GM12891 (cell line): ENCODE measurements around the gene ADTRP. TPM values are rescaled to one million over a fixed set of nuclear protein-coding genes. Genes with fewer than 3 reads are reported as not detected.

Experiments
- DNase-seq: peaks from one replicate; pipeline ENCODE4 v3.0.0; 2011; ENCODE audit warnings: low spot score; ENCODE audit not compliant: insufficient read length
- FAIRE-seq: peaks from 2 replicates; lab custom pipeline; 2011; peaks lifted over from hg19 to GRCh38; lab: Jason Lieb, UNC
- PAX5 ChIP-seq: IDR thresholded peaks from 2 replicates; pipeline ENCODE4 v1.6.1; 2011; ENCODE audit warnings: low read length, moderate library complexity, mild to moderate bottlenecking; ENCODE audit not compliant: insufficient read depth, severe bottlenecking
- POLR2A ChIP-seq: IDR thresholded peaks from 2 replicates; pipeline ENCODE4 v1.6.1; 2011; ENCODE audit warnings: low read depth, low read length, control low read depth
- POLR2AphosphoS5 ChIP-seq: IDR thresholded peaks from 2 replicates; pipeline ENCODE4 v1.6.1; 2011; ENCODE audit warnings: low read depth, low read length, control low read depth
- POU2F2 ChIP-seq: IDR thresholded peaks from 2 replicates; pipeline ENCODE4 v1.6.1; 2011; ENCODE audit warnings: low read depth, mild to moderate bottlenecking, control low read depth, low read length, moderate library complexity
- SPI1 ChIP-seq: IDR thresholded peaks from 2 replicates; pipeline ENCODE4 v1.6.1; 2011; ENCODE audit warnings: low read depth, low read length, control low read depth
- TAF1 ChIP-seq: IDR thresholded peaks from 2 replicates; pipeline ENCODE4 v1.6.1; 2011; ENCODE audit warnings: low read depth, low read length, control low read depth
- polyA plus RNA-seq: library from polyadenylated mRNA; unstranded; fragments of >200 nt; gene quantifications from one replicate; pipeline ENCODE4 v1.2.1, GENCODE V29; 2012; ENCODE audit warnings: low read depth, missing spikeins, inconsistent platforms; ENCODE audit not compliant: missing spikeins

ADTRP gene, protein sequence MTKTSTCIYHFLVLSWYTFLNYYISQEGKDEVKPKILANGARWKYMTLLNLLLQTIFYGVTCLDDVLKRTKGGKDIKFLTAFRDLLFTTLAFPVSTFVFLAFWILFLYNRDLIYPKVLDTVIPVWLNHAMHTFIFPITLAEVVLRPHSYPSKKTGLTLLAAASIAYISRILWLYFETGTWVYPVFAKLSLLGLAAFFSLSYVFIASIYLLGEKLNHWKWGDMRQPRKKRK
- 5.0 TPM for polyA plus RNA-seq

GRCh38 chr6:11778648-11779328, at the start of gene ADTRP:
Gene ADTRP (minus strand): TSS chr6:11778803. CDS start chr6:11778759, 44 bp downstream.
- DNase-seq (no peak), FAIRE-seq (no peak)
- no peak for TF ChIP-seq TAF1
- TF ChIP-seq POLR2A: no peak
- no peak for TF ChIP-seq POU2F2
- no peak for TF ChIP-seq POLR2AphosphoS5
- TF ChIP-seq SPI1: no peak
- no peak for TF ChIP-seq PAX5

- TF ChIP-seq POLR2A (no peak), PAX5 (no peak), SPI1 (no peak), POU2F2 (no peak), POLR2AphosphoS5 (no peak), TAF1 (no peak)
- no peak for DNase-seq
- no peak for FAIRE-seq
Measured at GRCh38 chr6:11826779-11827178, 48.2 kb upstream of the ADTRP start.

DNA sequence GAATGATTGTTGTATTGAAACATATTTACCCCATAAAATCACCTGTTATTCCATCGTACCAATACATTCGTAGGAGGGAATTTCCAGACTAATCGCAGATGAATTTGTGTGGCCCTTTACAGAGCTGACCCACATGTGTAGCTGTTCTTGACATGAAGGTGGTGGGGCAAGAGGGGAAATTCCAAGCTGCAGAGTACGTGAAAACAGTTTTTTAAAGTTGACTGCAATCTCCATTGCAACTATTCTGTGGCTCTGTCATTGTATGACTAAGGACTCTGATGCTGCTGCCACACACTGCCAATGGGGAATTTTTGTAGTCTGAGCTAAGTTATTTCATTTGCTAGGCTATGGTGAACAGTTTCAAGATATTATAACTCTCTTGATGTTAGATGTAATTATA, 46.4 kb upstream of the ADTRP start:
- DNase-seq (no peak), FAIRE-seq (peak; percentile 81)
- 0 out of 2 replicates have a peak, but pooled peaks have one; percentile 44 for TF ChIP-seq POU2F2
- TF ChIP-seq TAF1: no peak; the same call in 1 of the 2 replicates
- TF ChIP-seq POLR2AphosphoS5: 0 out of 2 replicates have a peak, but pooled peaks have one; percentile 2
- 0 out of 2 replicates have a peak, but pooled peaks have one; percentile 15 for TF ChIP-seq POLR2A

DNA sequence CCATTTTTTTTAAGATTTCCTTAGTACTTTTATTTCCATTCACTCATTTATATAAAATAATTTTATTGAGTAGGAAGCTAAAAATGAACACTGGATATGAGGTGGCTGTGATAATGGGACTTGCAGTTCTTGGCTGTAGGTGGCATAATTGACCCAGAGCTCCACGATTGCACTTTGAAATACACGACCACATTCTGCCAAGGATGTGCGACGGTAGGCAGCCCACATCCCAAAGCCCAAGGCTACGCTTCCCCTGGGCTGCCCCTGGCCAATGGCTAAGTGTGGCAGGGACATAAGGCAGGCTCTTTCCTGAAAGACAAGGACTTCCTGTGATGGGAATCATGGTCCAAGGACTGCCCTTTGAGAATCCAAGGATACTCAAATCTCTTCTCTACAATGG, 43.7 kb upstream of the ADTRP start:
- FAIRE-seq (no peak), DNase-seq (no peak)
- no peak for TF ChIP-seq SPI1
- TF ChIP-seq POU2F2: no peak
- TF ChIP-seq POLR2AphosphoS5: no peak
- no peak for TF ChIP-seq POLR2A
- TF ChIP-seq PAX5: no peak
- no peak for TF ChIP-seq TAF1

- FAIRE-seq: no peak
- DNase-seq: no peak
Measured at GRCh38 chr6:11821781-11822180, 43.2 kb upstream of the ADTRP start.

GRCh38 chr6:11820821-11821220, 42.2 kb upstream of the ADTRP start:
- DNase-seq (no peak), FAIRE-seq (no peak)
- TF ChIP-seq TAF1: no peak
- no peak for TF ChIP-seq PAX5
- TF ChIP-seq POLR2AphosphoS5: no peak
- TF ChIP-seq SPI1: no peak
- TF ChIP-seq POLR2A: no peak
- no peak for TF ChIP-seq POU2F2

More at GRCh38 chr6:11821781-11822180, 43.2 kb upstream of the ADTRP start:
- no peak for TF ChIP-seq SPI1

DNA sequence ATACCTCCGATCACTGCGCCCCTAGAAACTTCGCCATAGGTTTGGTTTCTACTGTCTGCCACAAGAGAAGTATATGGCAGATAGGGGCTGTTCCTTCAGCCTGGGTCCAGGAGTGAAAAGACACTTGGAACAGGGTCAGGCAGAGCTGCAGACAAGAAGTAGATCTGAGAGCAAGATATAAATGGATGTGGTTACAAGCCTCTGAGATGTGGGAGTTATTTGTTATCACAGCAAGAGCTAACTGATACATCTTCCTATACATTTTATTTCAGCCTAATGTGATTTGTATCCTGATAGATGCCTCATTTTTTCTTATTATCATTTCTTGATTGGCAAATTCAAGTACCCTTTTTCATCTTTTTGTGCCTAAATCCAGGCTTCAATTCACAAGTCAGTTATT, 40.9 kb upstream of the ADTRP start:
- DNase-seq (no peak), FAIRE-seq (no peak)
- TF ChIP-seq POLR2A: no peak
- TF ChIP-seq POLR2AphosphoS5: no peak
- no peak for TF ChIP-seq SPI1
- no peak for TF ChIP-seq TAF1
- no peak for TF ChIP-seq PAX5
- no peak for TF ChIP-seq POU2F2

DNA sequence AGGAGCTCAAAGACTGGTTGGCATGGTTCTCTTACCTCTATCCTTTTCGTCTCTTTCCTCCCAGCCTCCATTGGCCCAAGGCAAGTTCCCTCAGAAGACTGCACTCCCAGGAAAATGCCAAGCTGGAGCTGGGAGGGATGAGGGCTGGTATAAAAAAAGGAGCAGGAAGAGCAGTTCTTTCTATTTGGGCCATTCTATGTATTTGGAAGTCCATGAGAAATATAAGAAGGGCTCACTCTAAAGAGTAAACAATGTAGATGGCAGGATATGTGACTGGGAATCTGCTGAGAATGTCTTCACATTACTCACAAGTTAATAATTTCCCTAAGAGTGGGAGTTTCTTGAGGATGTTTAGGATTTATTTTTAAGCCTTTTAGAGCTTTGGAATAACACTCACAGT, 36.6 kb upstream of the ADTRP start:
- TF ChIP-seq SPI1 (no peak), POLR2AphosphoS5 (no peak), POLR2A (no peak), PAX5 (no peak), TAF1 (no peak), POU2F2 (no peak)
- FAIRE-seq (no peak), DNase-seq (no peak)

GRCh38 chr6:11814819-11815218, 36.2 kb upstream of the ADTRP start:
- DNase-seq (no peak), FAIRE-seq (no peak)
- TF ChIP-seq PAX5 (no peak), POLR2A (no peak), SPI1 (no peak), TAF1 (no peak), POU2F2 (no peak), POLR2AphosphoS5 (no peak)

DNA sequence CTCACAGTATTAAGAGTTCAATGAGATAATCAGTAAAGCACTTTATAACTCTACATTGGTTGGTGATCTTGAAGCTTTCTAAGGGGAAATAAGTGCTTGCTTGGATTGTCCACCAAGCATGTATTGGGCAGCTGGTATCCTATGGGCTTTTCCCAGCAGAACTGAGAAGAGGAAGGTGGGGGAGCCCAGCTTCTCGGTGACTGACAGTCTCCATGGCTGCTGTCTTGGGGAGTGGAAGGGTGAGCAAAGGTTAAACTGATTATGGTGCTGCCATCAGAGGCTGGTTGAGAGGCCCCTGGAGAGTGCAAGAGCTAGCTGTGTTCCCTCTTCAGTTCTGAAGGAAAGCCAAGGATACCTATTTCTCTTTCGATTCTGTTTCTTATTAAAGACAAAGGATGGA, 35.5 kb upstream of the ADTRP start:
- DNase-seq (no peak), FAIRE-seq (no peak)
- no peak for TF ChIP-seq SPI1
- no peak for TF ChIP-seq POU2F2
- no peak for TF ChIP-seq PAX5
- TF ChIP-seq TAF1: no peak
- TF ChIP-seq POLR2AphosphoS5: no peak
- TF ChIP-seq POLR2A: no peak
